Femur (tissue), 1 donor: ENCODE results near the gene AGRN.
"Not testable (repeated sequence)": the region's sequence is repeated elsewhere in the genome, so short reads cannot be mapped to it uniquely, and the experiment has no call there.

Experiments used
- DNase-seq: peaks from one replicate; pipeline ENCODE4 v3.0.0-alpha.2; 2017

Gene AGRN

GRCh38 chr1:1021920-1022259 is 2.0 kb downstream of the AGRN start:
- DNase-seq: no peak

GRCh38 chr1:1022302-1023009 is 2.5 kb downstream of the AGRN start:
- DNase-seq: no peak

- DNase-seq: no peak
Observed at GRCh38 chr1:1023700-1024099, 3.8 kb downstream of the AGRN start.

GRCh38 chr1:1024149-1024770 is 4.3 kb downstream of the AGRN start:
- no peak for DNase-seq

GRCh38 chr1:1024771-1025699 is 5.1 kb downstream of the AGRN start:
- DNase-seq: no peak

- no peak for DNase-seq
Observed at GRCh38 chr1:1025730-1026129, 5.8 kb downstream of the AGRN start.

- no peak for DNase-seq
Observed at GRCh38 chr1:1026599-1027413, 6.9 kb downstream of the AGRN start.

- no peak for DNase-seq
Observed at GRCh38 chr1:1027791-1028190, 7.9 kb downstream of the AGRN start.

GRCh38 chr1:1030867-1031658 is 11.1 kb downstream of the AGRN start:
- DNase-seq: not testable (repeated sequence)

GRCh38 chr1:1031659-1032235 is 11.8 kb downstream of the AGRN start:
- DNase-seq: no peak

- DNase-seq: peak; percentile 56
Observed at GRCh38 chr1:1032424-1032823, 12.5 kb downstream of the AGRN start.

- DNase-seq: peak; percentile 86
Observed at GRCh38 chr1:1033009-1033587, 13.2 kb downstream of the AGRN start.

GRCh38 chr1:1033731-1034438 is 14.0 kb downstream of the AGRN start:
- DNase-seq: no peak

GRCh38 chr1:1034439-1034781 is 14.5 kb downstream of the AGRN start:
- no peak for DNase-seq

GRCh38 chr1:1035291-1035943 is 15.5 kb downstream of the AGRN start:
- no peak for DNase-seq

GRCh38 chr1:1037366-1038327 is 17.7 kb downstream of the AGRN start:
- no peak for DNase-seq

- no peak for DNase-seq
Observed at GRCh38 chr1:1038694-1039093, 18.8 kb downstream of the AGRN start.

GRCh38 chr1:1039145-1039910 is 19.4 kb downstream of the AGRN start:
- no peak for DNase-seq
